GM06990 (cell line): Measurements from ENCODE around the gene DND1.
"Not testable (repeated sequence)": the region's sequence is repeated elsewhere in the genome, so short reads cannot be mapped to it uniquely, and the experiment has no call there.

ENCODE experiments used
- DNase-seq: peaks from one replicate; pipeline ENCODE4 v3.0.0-alpha.2; 2011; ENCODE audit not compliant: insufficient read length; ENCODE audit errors: extremely low read depth
- H3K27me3 ChIP-seq: replicated peaks from 2 replicates; pipeline ENCODE4 v1.6.0; 2011; ENCODE audit warnings: low read length; ENCODE audit not compliant: control insufficient read depth, insufficient read depth
- H3K36me3 ChIP-seq: 2 replicates; pipeline ENCODE4 v1.5.1; 2011; ENCODE audit warnings: low read length; ENCODE audit not compliant: control insufficient read depth, insufficient read depth
- H3K4me3 ChIP-seq: replicated peaks from 2 replicates; pipeline ENCODE4 v1.5.1; 2011; ENCODE audit warnings: low read depth, mild to moderate bottlenecking, control low read depth, low read length
- CTCF ChIP-seq: IDR thresholded peaks from 2 replicates; pipeline ENCODE4 v1.5.1; 2011; ENCODE audit warnings: low read length, control low read depth, mild to moderate bottlenecking, inconsistent platforms; ENCODE audit not compliant: insufficient read depth, poor library complexity, severe bottlenecking

The DND1 gene

GRCh38 chr5:140630292-140631035 lies 42.9 kb downstream of the DND1 start:
- Histone ChIP-seq H3K36me3 (no peaks in the 10 kb centered on the region), H3K4me3 (no peak overlapping the region), H3K27me3 (no peaks in the 10 kb centered on the region; the same call in 1 of the 2 replicates)
- no peak for DNase-seq
- no peak for TF ChIP-seq CTCF

GRCh38 chr5:140628711-140629110 lies 44.7 kb downstream of the DND1 start:
- DNase-seq = no peak
- TF ChIP-seq CTCF = no peak
- Histone ChIP-seq H3K4me3 (no peak overlapping the region), H3K27me3 (no peaks in the 10 kb centered on the region; the same call in 1 of the 2 replicates), H3K36me3 (no peaks in the 10 kb centered on the region)

- Histone ChIP-seq H3K4me3 (no peak overlapping the region), H3K27me3 (no peaks in the 10 kb centered on the region; the same call in 1 of the 2 replicates), H3K36me3 (no peaks in the 10 kb centered on the region)
- no peak for TF ChIP-seq CTCF
- DNase-seq = no peak
Measured at GRCh38 chr5:140627972-140628371, 45.4 kb downstream of the DND1 start.

- DNase-seq, H3K36me3 ChIP-seq, H3K27me3 ChIP-seq, H3K4me3 ChIP-seq: not testable (repeated sequence)
Measured at GRCh38 chr5:140624886-140625285, 48.5 kb downstream of the DND1 start.

GRCh38 chr5:140623061-140623460 lies 50.3 kb downstream of the DND1 start:
- H3K4me3 ChIP-seq, H3K36me3 ChIP-seq, H3K27me3 ChIP-seq, DNase-seq: not testable (repeated sequence)

GRCh38 chr5:140622301-140622700 lies 51.1 kb downstream of the DND1 start:
- Histone ChIP-seq H3K36me3 (no peaks in the 10 kb centered on the region), H3K4me3 (no peak overlapping the region), H3K27me3 (no peaks in the 10 kb centered on the region)
- DNase-seq = no peak
- TF ChIP-seq CTCF = no peak
